COLO829 (cell line): ENCODE results near the gene C5orf15.
"Not testable (repeated sequence)": the region's sequence is repeated elsewhere in the genome, so short reads cannot be mapped to it uniquely, and the experiment has no call there.

ENCODE experiments used
- DNase-seq: peaks from one replicate; pipeline ENCODE4 v3.0.0; 2012; ENCODE audit warnings: low spot score

The C5orf15 gene

GRCh38 chr5:133994297-133994989, 26.0 kb upstream of the C5orf15 start:
- DNase-seq, result no peak

GRCh38 chr5:133993185-133993936, 24.9 kb upstream of the C5orf15 start:
- DNase-seq, result peak; percentile 73

- no peak for DNase-seq
These were observed 24.2 kb upstream of the C5orf15 start for GRCh38 chr5:133992429-133993155.

- DNase-seq, result no peak
These were observed 22.9 kb upstream of the C5orf15 start for GRCh38 chr5:133991171-133991910.

GRCh38 chr5:133990396-133990795, 22.0 kb upstream of the C5orf15 start:
- DNase-seq, result no peak

GRCh38 chr5:133985540-133986180, 17.2 kb upstream of the C5orf15 start:
- no peak for DNase-seq

GRCh38 chr5:133983674-133984073, 15.2 kb upstream of the C5orf15 start:
- no peak for DNase-seq

GRCh38 chr5:133981714-133982113, 13.3 kb upstream of the C5orf15 start:
- no peak for DNase-seq

GRCh38 chr5:133980652-133981051, 12.2 kb upstream of the C5orf15 start:
- DNase-seq, result no peak

- DNase-seq, result no peak
These were observed 10.5 kb upstream of the C5orf15 start for GRCh38 chr5:133978943-133979342.

GRCh38 chr5:133977858-133978257, 9.4 kb upstream of the C5orf15 start:
- DNase-seq, result peak; percentile 70

- no peak for DNase-seq
These were observed 8.8 kb upstream of the C5orf15 start for GRCh38 chr5:133977161-133977787.

GRCh38 chr5:133975546-133975945, 7.1 kb upstream of the C5orf15 start:
- DNase-seq, result not testable (repeated sequence)

GRCh38 chr5:133974142-133974541, 5.7 kb upstream of the C5orf15 start:
- DNase-seq, result no peak

- no peak for DNase-seq
These were observed 2.0 kb upstream of the C5orf15 start for GRCh38 chr5:133970325-133970909.

- DNase-seq, result peak; percentile 94
These were observed 1.4 kb upstream of the C5orf15 start for GRCh38 chr5:133969654-133970324.

GRCh38 chr5:133967698-133968203, 674 bp downstream of the C5orf15 start:
- no peak for DNase-seq

GRCh38 chr5:133967124-133967523, 1.3 kb downstream of the C5orf15 start:
- DNase-seq, result no peak

- DNase-seq, result no peak
These were observed 2.3 kb downstream of the C5orf15 start for GRCh38 chr5:133966090-133966489.
